DND-41 (cell line): ENCODE data around the gene SRPRB.

Experiments used
- ATAC-seq: fragments of 200-7000 bp; cut with Tn5 transposase; 3 replicates; pipeline ENCODE4 v1.9.1; 2021; ENCODE audit warnings: low read depth; ENCODE audit not compliant: insufficient read depth
- DNase-seq: peaks from one replicate; pipeline ENCODE4 v3.0.0-alpha.2; 2020
- H2AFZ ChIP-seq: 2 replicates; pipeline ENCODE4 v1.6.0; 2012; ENCODE audit warnings: low read depth, low read length
- H3K27ac ChIP-seq: 2 replicates; pipeline ENCODE4 v1.5.1; 2012; ENCODE audit warnings: low read length, inconsistent platforms
- H3K27me3 ChIP-seq: fragments of 200-600 bp; sonication (generic); 2 replicates; pipeline ENCODE4 v1.6.0; 2012; ENCODE audit warnings: low read length, mild to moderate bottlenecking, inconsistent platforms; ENCODE audit not compliant: insufficient read depth, poor library complexity
- H3K36me3 ChIP-seq: 2 replicates; pipeline ENCODE4 v1.5.1; 2012; ENCODE audit warnings: low read length, inconsistent platforms; ENCODE audit not compliant: insufficient read depth
- H3K4me1 ChIP-seq: 2 replicates; pipeline ENCODE4 v1.5.1; 2012; ENCODE audit warnings: mild to moderate bottlenecking, low read length; ENCODE audit not compliant: insufficient read depth
- H3K4me2 ChIP-seq: 2 replicates; pipeline ENCODE4 v1.6.0; 2012; ENCODE audit warnings: mild to moderate bottlenecking, moderate library complexity, low read length, inconsistent platforms; ENCODE audit not compliant: insufficient read depth
- H3K4me3 ChIP-seq, 2 experiments: fragments of 200-600 bp in 1 of 2; shearing (Covaris generic) in 1 of 2; 2 replicates each; pipeline ENCODE4 v1.5.1; 2012 to 2016; ENCODE audit warnings: inconsistent platforms in 2 of 2, low read length in 2 of 2, mild to moderate bottlenecking in 2 of 2, low read depth in 1 of 2, moderate library complexity in 1 of 2
- H3K79me2 ChIP-seq: 2 replicates; pipeline ENCODE4 v1.6.0; 2012; ENCODE audit warnings: low read length, inconsistent platforms; ENCODE audit not compliant: insufficient read depth
- H3K9ac ChIP-seq: 2 replicates; pipeline ENCODE4 v1.6.0; 2012; ENCODE audit warnings: low read depth, mild to moderate bottlenecking, inconsistent platforms, low read length, moderate library complexity
- H3K9me3 ChIP-seq: 2 replicates; pipeline ENCODE4 v1.5.1; 2012; ENCODE audit warnings: low read length, moderate library complexity, mild to moderate bottlenecking, inconsistent platforms; ENCODE audit not compliant: insufficient read depth, severe bottlenecking
- H4K20me1 ChIP-seq: 2 replicates; pipeline ENCODE4 v1.6.0; 2012; ENCODE audit warnings: low read length; ENCODE audit not compliant: insufficient read depth
- CTCF ChIP-seq: IDR thresholded peaks from 2 replicates; pipeline ENCODE4 v1.5.1; 2012; ENCODE audit warnings: borderline replicate concordance, low read length, moderate library complexity, mild to moderate bottlenecking; ENCODE audit not compliant: poor library complexity, severe bottlenecking; ENCODE audit errors: extremely low read depth
- EZH2 ChIP-seq: IDR thresholded peaks from 3 replicates; pipeline ENCODE4 v1.6.1; 2012; ENCODE audit warnings: borderline replicate concordance, low read depth, mild to moderate bottlenecking, moderate library complexity, low read length, inconsistent platforms; ENCODE audit not compliant: severe bottlenecking

The SRPRB gene

DNA sequence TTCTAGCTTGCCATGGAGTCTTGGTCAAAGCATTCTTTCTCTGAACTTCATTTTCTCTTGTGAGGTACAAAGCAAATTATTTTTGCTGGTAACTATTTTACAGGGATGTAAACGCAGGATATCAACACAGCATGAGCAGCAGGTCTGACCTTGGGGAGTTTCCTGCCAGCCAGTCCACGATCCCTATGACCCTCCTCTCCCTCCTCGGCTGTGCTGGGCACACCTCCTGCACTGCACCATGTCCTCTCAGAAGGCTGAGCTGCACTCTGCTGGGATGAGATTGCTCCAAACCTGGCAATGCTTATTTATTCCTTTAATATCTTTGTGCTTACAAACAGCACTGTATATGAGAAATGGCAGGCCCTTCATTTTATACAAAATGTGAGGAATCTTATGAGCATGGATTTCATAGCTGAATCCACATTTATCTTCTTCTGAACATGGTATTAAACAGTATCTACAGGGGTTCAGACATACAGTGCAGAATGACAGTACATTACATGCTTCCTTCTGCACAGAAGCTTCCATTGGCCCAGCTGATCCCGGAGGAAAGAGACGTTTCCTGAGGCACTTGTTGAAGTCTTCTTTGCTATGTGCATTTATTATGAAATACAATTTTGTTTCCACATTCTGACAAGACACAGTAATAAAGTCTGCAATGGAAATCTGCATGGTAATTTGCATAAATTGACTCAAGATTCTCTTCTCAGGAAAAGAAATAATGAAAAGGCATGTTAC, 48.8 kb downstream of the SRPRB start:
- H3K9me3 ChIP-seq = no peaks in the 10 kb centered on the region
- H2AFZ ChIP-seq = no peak overlapping the region
- no peak overlapping the region for H3K4me2 ChIP-seq
- H3K9ac ChIP-seq = no peak overlapping the region
- H3K27ac ChIP-seq = no peak overlapping the region
- no peak overlapping the region for H3K4me3 ChIP-seq
- H3K36me3 ChIP-seq = no peaks in the 10 kb centered on the region
- no peaks in the 10 kb centered on the region for H4K20me1 ChIP-seq
- H3K4me1 ChIP-seq = no peaks in the 10 kb centered on the region
- no peak for ATAC-seq
- TF ChIP-seq EZH2 = no peak
- no peak for TF ChIP-seq CTCF
- H3K79me2 ChIP-seq = no peaks in the 10 kb centered on the region
- peaks cover 6% of the 10 kb centered on the region for H3K27me3 ChIP-seq
- DNase-seq = no peak

DNA sequence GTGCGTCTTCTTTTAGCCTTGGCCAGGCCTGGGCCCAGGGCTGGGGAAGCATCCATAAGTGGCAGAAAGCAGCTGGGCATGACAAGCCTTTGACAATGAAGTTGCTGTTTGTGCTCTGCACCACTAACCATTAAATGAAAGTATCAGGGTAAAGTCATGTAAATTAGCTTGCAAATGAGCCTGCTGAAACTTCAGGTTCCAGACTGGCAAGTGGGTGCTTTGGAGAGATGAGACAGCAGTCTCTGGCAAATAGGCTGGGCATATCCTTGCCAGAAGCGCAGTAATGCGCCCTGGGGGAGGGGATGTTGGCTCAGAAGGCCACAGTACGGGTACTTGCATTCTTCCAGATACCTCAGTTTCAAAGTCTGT, 49.4 kb downstream of the SRPRB start:
- DNase-seq = no peak
- no peaks in the 10 kb centered on the region for H3K4me1 ChIP-seq
- H3K36me3 ChIP-seq = no peaks in the 10 kb centered on the region
- H3K27me3 ChIP-seq = peaks cover 4% of the 10 kb centered on the region
- H3K79me2 ChIP-seq = no peaks in the 10 kb centered on the region
- H2AFZ ChIP-seq = no peak overlapping the region
- no peaks in the 10 kb centered on the region for H4K20me1 ChIP-seq
- no peak overlapping the region for H3K4me3 ChIP-seq
- no peaks in the 10 kb centered on the region for H3K9me3 ChIP-seq
- TF ChIP-seq EZH2 (no peak), CTCF (no peak)
- no peak overlapping the region for H3K9ac ChIP-seq
- ATAC-seq = no peak
- no peak overlapping the region for H3K27ac ChIP-seq
- no peak overlapping the region for H3K4me2 ChIP-seq

DNA sequence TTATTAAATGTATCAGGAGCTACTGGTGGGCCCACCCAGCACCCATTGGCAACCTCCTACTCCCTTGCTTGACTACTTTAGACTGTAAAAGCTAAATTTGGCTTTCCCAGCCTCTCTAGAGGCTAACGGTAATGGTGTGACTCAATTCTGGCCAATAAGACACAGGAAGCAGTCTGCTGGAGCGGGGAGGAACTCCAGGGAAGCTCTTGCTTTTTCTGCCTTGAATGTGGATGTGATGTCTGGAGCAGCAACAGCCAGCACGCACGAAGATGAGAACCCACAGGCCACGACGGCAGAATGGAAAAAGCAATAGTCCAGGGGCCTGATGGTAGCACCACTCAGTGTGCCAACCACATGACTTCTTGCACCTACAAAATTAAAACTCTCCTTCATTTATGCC, 50.2 kb downstream of the SRPRB start:
- Histone ChIP-seq H3K4me2 (no peak overlapping the region), H3K36me3 (no peaks in the 10 kb centered on the region), H3K9ac (no peak overlapping the region), H3K27ac (no peak overlapping the region), H4K20me1 (no peaks in the 10 kb centered on the region), H3K27me3 (peaks cover 4% of the 10 kb centered on the region), H3K79me2 (no peaks in the 10 kb centered on the region), H3K4me1 (no peaks in the 10 kb centered on the region), H3K9me3 (no peaks in the 10 kb centered on the region), H3K4me3 (no peak overlapping the region), H2AFZ (no peak overlapping the region)
- TF ChIP-seq EZH2 (no peak), CTCF (no peak)
- ATAC-seq = no peak
- DNase-seq = no peak
